Karpas-422 (cell line): ENCODE data around the gene COQ3. TPM values are rescaled to one million over a fixed set of nuclear protein-coding genes. Genes with fewer than 3 reads are reported as not detected.

Source experiments
- DNase-seq: peaks from one replicate; pipeline ENCODE4 v3.0.0-alpha.2; 2015
- H2AFZ ChIP-seq: fragments of 200-600 bp; sonication (generic); 2 replicates; pipeline ENCODE4 v1.6.1; 2014; ENCODE audit warnings: antibody characterized with exemption, low read length, mixed read lengths
- H3K27ac ChIP-seq: fragments of 200-600 bp; sonication (generic); 2 replicates; pipeline ENCODE4 v1.5.1; 2014; ENCODE audit warnings: mild to moderate bottlenecking, low read length, moderate library complexity
- H3K27me3 ChIP-seq: fragments of 200-600 bp; sonication (generic); 2 replicates; pipeline ENCODE4 v1.6.1; 2014; ENCODE audit warnings: low read length, mixed read lengths
- H3K36me3 ChIP-seq: fragments of 200-600 bp; sonication (generic); 2 replicates; pipeline ENCODE4 v1.6.1; 2014; ENCODE audit warnings: low read length, mixed read lengths; ENCODE audit not compliant: insufficient read depth
- H3K4me1 ChIP-seq: fragments of 200-600 bp; sonication (generic); 2 replicates; pipeline ENCODE4 v1.6.1; 2014; ENCODE audit warnings: mild to moderate bottlenecking, low read length, mixed read lengths
- H3K4me2 ChIP-seq: fragments of 200-600 bp; sonication (generic); 2 replicates; pipeline ENCODE4 v1.6.1; 2014; ENCODE audit warnings: low read length, low read depth, mild to moderate bottlenecking; ENCODE audit not compliant: poor library complexity, severe bottlenecking
- H3K4me3 ChIP-seq: fragments of 200-600 bp; sonication (generic); 2 replicates; pipeline ENCODE4 v1.5.1; 2014; ENCODE audit warnings: mild to moderate bottlenecking, antibody characterized with exemption, low read length, mixed read lengths
- H3K79me2 ChIP-seq: fragments of 200-600 bp; sonication (generic); 2 replicates; pipeline ENCODE4 v1.6.1; 2014; ENCODE audit warnings: mild to moderate bottlenecking, low read length, mixed read lengths
- H3K9ac ChIP-seq: fragments of 200-600 bp; sonication (generic); 2 replicates; pipeline ENCODE4 v1.6.0; 2014; ENCODE audit warnings: low read length
- H3K9me2 ChIP-seq: fragments of 200-600 bp; sonication (generic), shearing (Covaris generic); replicated peaks from 2 replicates; pipeline ENCODE4 v1.6.0; 2014; ENCODE audit warnings: mild to moderate bottlenecking, low read length, moderate library complexity; ENCODE audit not compliant: insufficient read depth
- H3K9me3 ChIP-seq: fragments of 300-700, 200-600 bp; sonication (generic); 2 replicates; pipeline ENCODE4 v1.6.1; 2014; ENCODE audit warnings: low read length, mixed read lengths
- H4K20me1 ChIP-seq: fragments of 200-600 bp; sonication (generic); 2 replicates; pipeline ENCODE4 v1.6.1; 2014; ENCODE audit warnings: mild to moderate bottlenecking, antibody characterized with exemption, low read length, low read depth; ENCODE audit not compliant: insufficient read depth
- total RNA-seq: library from RNA; depleted of rRNA; stranded (reverse); fragments of >200 nt; shearing (Covaris generic); gene quantifications from 2 replicates; pipeline ENCODE4 v1.2.3, GENCODE V29; 2014; ENCODE audit warnings: low replicate concordance

Gene COQ3
- total RNA-seq, 1 experiment from 2014 or later, result 14.4 TPM

DNA sequence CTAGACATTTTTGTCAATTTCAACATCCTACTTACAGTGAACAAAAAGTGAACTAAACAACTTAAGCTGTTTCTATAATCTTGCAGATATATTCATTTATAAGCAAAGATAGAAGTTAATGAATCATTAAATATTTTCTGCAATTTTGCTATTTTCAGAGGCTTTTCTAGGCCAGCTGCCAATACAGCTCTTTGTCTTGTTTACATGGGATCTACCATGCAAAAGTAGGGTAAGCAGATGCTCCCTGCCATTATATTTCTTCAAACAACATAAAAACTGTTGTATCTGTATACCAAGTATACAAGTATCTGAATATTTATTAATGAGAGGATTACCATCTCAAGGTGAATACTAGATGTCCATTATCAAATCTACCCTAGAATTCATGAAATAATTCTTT is 15.7 kb upstream of the COQ3 start:
- no peak overlapping the region for H2AFZ ChIP-seq
- no peaks in the 10 kb centered on the region for H3K27me3 ChIP-seq
- no peak for DNase-seq
- peaks cover 71% of the 10 kb centered on the region for H3K36me3 ChIP-seq
- peaks cover 69% of the 10 kb centered on the region for H3K79me2 ChIP-seq
- no peak overlapping the region for H3K9ac ChIP-seq
- peaks cover 3% of the 10 kb centered on the region; the same call in 1 of the 2 replicates for H3K4me1 ChIP-seq
- no peaks in the 10 kb centered on the region for H4K20me1 ChIP-seq
- H3K4me3 ChIP-seq, result no peak overlapping the region
- no peak overlapping the region for H3K27ac ChIP-seq
- H3K4me2 ChIP-seq, result no peak overlapping the region
- no peaks in the 10 kb centered on the region for H3K9me3 ChIP-seq
- H3K9me2 ChIP-seq, result no peaks in the 10 kb centered on the region

DNA sequence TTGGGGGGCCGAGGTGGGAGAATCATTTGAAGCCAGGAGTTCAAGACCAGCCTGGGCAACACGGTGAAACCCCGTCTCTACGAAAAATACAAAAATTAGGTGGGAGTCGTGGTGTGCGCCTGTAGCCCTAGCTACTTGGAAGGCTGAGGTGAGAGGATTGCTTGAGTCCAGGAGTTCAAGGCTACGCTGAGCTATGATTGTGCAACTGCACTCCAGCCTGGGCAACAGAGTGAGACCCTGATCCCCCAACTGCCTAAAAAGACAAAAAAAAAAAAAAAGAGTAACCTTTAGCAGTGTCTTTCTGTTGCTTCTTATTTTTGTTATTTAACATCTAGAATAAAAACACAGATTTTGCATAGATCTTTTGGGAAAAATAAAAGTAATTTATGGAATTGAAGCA is 13.1 kb upstream of the COQ3 start:
- Histone ChIP-seq H3K36me3 (peaks cover 76% of the 10 kb centered on the region), H4K20me1 (no peaks in the 10 kb centered on the region), H3K9me3 (no peaks in the 10 kb centered on the region), H3K4me3 (no peak overlapping the region), H3K9me2 (no peaks in the 10 kb centered on the region), H3K27me3 (no peaks in the 10 kb centered on the region), H3K4me1 (no peaks in the 10 kb centered on the region), H3K4me2 (no peak overlapping the region), H2AFZ (no peak overlapping the region), H3K9ac (no peak overlapping the region), H3K27ac (no peak overlapping the region), H3K79me2 (peaks cover 46% of the 10 kb centered on the region)
- no peak for DNase-seq

DNA sequence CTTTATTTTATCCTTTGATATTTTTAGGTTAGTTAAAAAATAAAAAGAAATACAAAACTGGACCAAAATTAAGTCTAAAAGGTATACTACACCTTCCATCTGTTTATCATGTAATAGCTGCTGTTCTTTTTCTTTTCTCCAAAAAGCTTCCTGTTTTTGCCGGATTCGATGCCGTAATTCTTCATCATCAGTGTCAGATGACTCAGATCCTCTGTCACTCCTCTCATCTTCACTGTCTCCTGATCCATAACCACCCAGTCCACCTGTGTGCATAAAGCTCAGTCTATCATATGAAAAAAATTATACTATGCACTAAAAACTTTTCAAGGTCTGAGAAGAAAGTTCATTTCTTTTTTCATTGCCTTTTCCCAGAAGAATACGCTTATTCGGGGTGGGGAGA is 8.5 kb upstream of the COQ3 start:
- H3K9me3 ChIP-seq, result no peaks in the 10 kb centered on the region

DNA sequence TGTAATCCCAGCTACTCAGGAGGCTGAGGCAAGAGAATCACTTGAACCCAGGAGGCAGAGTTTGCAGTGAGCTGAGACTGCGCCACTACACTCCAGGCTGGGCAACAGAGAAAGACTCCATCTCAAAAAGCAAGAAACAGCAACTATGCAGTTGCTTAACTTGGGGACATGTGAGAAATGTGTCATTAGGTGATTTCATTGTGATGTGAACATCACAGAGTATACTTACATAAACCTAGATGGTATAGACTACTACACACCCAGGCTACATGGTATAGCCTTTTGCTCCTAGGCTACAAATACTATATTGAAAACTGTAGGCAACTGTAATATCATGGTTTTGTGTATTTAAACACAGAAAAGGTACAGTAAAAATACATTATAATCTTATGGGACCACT is 3.3 kb upstream of the COQ3 start:
- Histone ChIP-seq H3K4me2 (no peak overlapping the region), H3K36me3 (peaks cover 44% of the 10 kb centered on the region), H2AFZ (no peak overlapping the region), H3K79me2 (peaks cover 14% of the 10 kb centered on the region), H3K4me1 (peaks cover 15% of the 10 kb centered on the region), H3K4me3 (no peak overlapping the region), H3K9me3 (no peaks in the 10 kb centered on the region), H3K9me2 (no peaks in the 10 kb centered on the region), H3K27me3 (no peaks in the 10 kb centered on the region), H3K27ac (no peak overlapping the region), H3K9ac (no peak overlapping the region), H4K20me1 (no peaks in the 10 kb centered on the region)
- DNase-seq, result no peak

More for the DNA sequence above, 8.5 kb upstream of the COQ3 start:
- H3K27ac ChIP-seq, result no peak overlapping the region
- no peak overlapping the region for H3K4me3 ChIP-seq
- H3K4me2 ChIP-seq, result no peak overlapping the region
- H3K9ac ChIP-seq, result no peak overlapping the region
- peaks cover 3% of the 10 kb centered on the region; the same call in 1 of the 2 replicates for H3K79me2 ChIP-seq
- no peaks in the 10 kb centered on the region for H4K20me1 ChIP-seq
- H3K4me1 ChIP-seq, result no peaks in the 10 kb centered on the region
- no peaks in the 10 kb centered on the region for H3K9me2 ChIP-seq
- peaks cover 82% of the 10 kb centered on the region for H3K36me3 ChIP-seq
- H3K27me3 ChIP-seq, result no peaks in the 10 kb centered on the region
- H2AFZ ChIP-seq, result no peak overlapping the region
- no peak for DNase-seq

DNA sequence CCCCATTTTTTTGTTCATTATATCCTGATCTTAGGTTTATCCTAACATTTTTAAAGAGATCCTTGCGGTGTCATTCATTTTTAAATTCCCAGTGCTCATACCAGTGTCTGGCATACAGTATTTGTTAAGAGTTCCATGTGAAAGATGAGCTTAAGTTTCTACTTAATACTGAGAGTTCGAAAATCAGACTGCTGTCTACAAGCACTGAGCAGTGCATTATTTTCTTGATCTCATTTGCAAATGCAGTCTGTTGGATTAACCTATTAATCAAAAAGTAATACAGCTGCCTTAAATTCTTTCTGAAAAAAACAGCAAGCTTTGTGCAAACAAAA is 663 bp downstream of the COQ3 start:
- Histone ChIP-seq H4K20me1 (no peaks in the 10 kb centered on the region), H3K9ac (peak overlapping the region; percentile 78), H3K4me1 (peaks cover 18% of the 10 kb centered on the region), H3K9me3 (no peaks in the 10 kb centered on the region), H3K4me2 (peak overlapping the region; percentile 85), H3K4me3 (peak overlapping the region; percentile 81), H3K36me3 (peaks cover 10% of the 10 kb centered on the region; the same call in 1 of the 2 replicates), H3K27ac (peak overlapping the region; percentile 70), H2AFZ (peak overlapping the region; percentile 80), H3K79me2 (peaks cover 39% of the 10 kb centered on the region), H3K27me3 (no peaks in the 10 kb centered on the region), H3K9me2 (no peaks in the 10 kb centered on the region)
- peak; percentile 62 for DNase-seq

DNA sequence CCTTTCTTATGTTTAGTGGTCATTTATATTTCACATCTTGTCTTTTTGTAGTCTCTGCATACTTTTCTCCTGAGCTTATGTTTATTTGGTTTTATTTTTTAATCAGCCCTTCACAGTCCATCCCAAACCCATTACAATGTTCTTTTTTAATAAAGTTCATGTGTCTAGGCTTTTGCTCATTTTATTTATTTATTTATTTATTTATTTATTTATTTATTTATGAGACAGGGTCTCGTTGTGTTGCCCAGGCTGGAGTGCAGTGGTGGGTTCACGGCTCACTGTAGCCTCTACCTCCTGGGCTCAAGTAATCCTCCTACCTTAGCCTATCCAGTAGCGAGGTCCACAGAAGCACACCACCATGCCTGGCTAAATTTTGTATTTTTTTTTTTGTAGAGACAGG is 3.1 kb downstream of the COQ3 start:
- Histone ChIP-seq H3K27ac (no peak overlapping the region), H3K9ac (no peak overlapping the region), H3K9me2 (no peaks in the 10 kb centered on the region), H3K4me2 (no peak overlapping the region), H3K27me3 (no peaks in the 10 kb centered on the region), H3K4me1 (peaks cover 18% of the 10 kb centered on the region), H3K79me2 (peaks cover 57% of the 10 kb centered on the region), H2AFZ (no peak overlapping the region), H4K20me1 (no peaks in the 10 kb centered on the region), H3K4me3 (no peak overlapping the region), H3K9me3 (no peaks in the 10 kb centered on the region), H3K36me3 (no peaks in the 10 kb centered on the region)
- no peak for DNase-seq

DNA sequence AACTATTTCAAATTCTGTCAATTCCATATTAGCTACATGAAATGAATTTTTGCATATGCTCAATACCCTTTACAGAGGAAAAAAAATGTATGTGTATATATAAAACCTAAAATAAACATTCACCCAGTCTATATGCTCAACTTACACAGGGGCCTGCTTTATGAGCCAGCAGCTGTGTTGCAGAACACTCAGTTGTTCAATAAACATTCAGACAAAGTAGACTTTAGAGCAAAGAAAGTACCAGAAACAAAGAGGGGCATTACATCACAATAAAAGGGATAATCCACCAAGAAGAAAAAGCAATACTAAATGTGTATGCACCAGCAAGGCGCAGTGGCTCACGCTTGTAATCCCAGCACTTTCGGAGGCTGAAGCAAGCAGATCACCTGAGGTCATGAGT is 9.5 kb downstream of the COQ3 start:
- H3K27ac ChIP-seq, result no peak overlapping the region
- H3K4me2 ChIP-seq, result no peak overlapping the region
- H3K9me2 ChIP-seq, result no peaks in the 10 kb centered on the region
- no peak overlapping the region for H3K9ac ChIP-seq
- H3K27me3 ChIP-seq, result no peaks in the 10 kb centered on the region
- no peaks in the 10 kb centered on the region for H3K9me3 ChIP-seq
- H3K4me1 ChIP-seq, result no peaks in the 10 kb centered on the region
- H4K20me1 ChIP-seq, result no peaks in the 10 kb centered on the region
- H3K36me3 ChIP-seq, result no peaks in the 10 kb centered on the region
- no peak overlapping the region for H3K4me3 ChIP-seq
- no peak overlapping the region for H2AFZ ChIP-seq
- no peak for DNase-seq
- H3K79me2 ChIP-seq, result peaks cover 58% of the 10 kb centered on the region

DNA sequence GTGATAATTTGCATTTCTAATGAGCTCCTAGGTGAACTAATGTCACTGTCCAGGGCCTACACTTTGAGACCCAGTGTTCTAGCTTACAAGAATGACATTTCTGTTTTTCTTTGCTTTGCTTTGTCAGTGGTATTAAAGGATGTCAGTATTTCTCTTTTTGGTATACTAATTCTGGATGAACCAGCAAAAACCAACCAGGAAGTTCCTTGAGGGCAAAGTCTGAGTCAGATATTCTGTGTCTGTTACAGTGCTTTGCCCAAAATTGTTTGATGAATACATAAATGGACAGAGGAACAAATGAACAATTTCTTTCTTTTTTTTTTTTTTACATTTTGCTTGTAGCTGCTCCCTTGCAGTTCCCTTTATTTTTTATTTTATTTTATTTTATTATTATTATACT is 15.4 kb downstream of the COQ3 start:
- Histone ChIP-seq H2AFZ (peak overlapping the region; percentile 16; the same call in 1 of the 2 replicates), H3K4me3 (no peak overlapping the region), H3K9me3 (no peaks in the 10 kb centered on the region), H4K20me1 (no peaks in the 10 kb centered on the region), H3K36me3 (no peaks in the 10 kb centered on the region), H3K27me3 (no peaks in the 10 kb centered on the region), H3K9me2 (no peaks in the 10 kb centered on the region), H3K79me2 (peaks cover 15% of the 10 kb centered on the region; the same call in 1 of the 2 replicates), H3K9ac (no peak overlapping the region), H3K4me1 (peaks cover 4% of the 10 kb centered on the region), H3K27ac (no peak overlapping the region), H3K4me2 (no peak overlapping the region)
- no peak for DNase-seq

DNA sequence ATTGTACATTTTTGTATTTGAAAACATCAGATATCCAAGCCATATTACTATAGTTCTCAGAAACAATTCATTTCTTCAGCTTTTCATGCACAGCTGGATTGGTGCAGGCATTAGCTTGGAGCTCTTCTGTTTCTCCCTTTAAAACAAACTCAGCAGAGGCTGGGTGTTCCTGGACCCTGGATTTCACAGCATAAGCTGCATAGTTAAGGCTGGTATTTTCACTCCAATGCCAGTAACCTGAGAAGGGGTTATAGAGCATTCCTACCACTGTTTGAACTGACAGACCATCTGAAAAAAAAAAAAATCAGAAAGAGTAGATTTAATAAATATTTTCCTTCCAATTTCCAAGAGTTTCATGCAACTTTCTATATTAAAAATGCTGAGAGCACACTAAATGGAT is 24.5 kb downstream of the COQ3 start:
- Histone ChIP-seq H3K4me2 (no peak overlapping the region), H3K9me2 (no peaks in the 10 kb centered on the region), H3K27me3 (no peaks in the 10 kb centered on the region), H3K9me3 (no peaks in the 10 kb centered on the region), H2AFZ (no peak overlapping the region), H3K36me3 (no peaks in the 10 kb centered on the region), H4K20me1 (no peaks in the 10 kb centered on the region), H3K9ac (no peak overlapping the region), H3K27ac (no peak overlapping the region), H3K79me2 (no peaks in the 10 kb centered on the region), H3K4me3 (no peak overlapping the region), H3K4me1 (no peaks in the 10 kb centered on the region)
- DNase-seq, result no peak
